K562 (cell line): Measurements from ENCODE around the gene SCN4B. TPM values are rescaled to one million over a fixed set of nuclear protein-coding genes. Genes with fewer than 3 reads are reported as not detected.
A peak's percentile ranks its signal among the peaks of the same experiment; 100 is the strongest.

Experiments
- ATAC-seq: fragments of 200-7000 bp; cut with Tn5 transposase; 3 replicates; pipeline ENCODE4 v1.9.1; 2020; ENCODE audit warnings: moderate library complexity
- BruUV-seq: library from RNA; stranded (reverse); fragments of 400-500 nt; replicated peaks from 2 replicates; lab custom pipeline; 2021; lab: Mats Ljungman, UMichigan
- CTCF ChIA-PET: fragments of 300-600 bp; formaldehyde crosslinking; extraction: SDS; loops from one replicate; lab custom pipeline; 2021; ENCODE audit warnings: low intra/inter-chr PET ratio; lab: Yijun Ruan, JAX
- POLR2A ChIA-PET: fragments of 300-600, 350-650 bp; sonication (Branson Sonifier 250); formaldehyde crosslinking; extraction: SDS; loops from one replicate; lab custom pipeline; 2021; ENCODE audit warnings: antibody characterized with exemption, inconsistent platforms; lab: Yijun Ruan, JAX
- DNase-seq, 4 experiments: peaks; one replicate each; pipeline versions ENCODE4 v3.0.0 to v3.0.0-alpha.2; 2011 to 2018; ENCODE audit warnings: low spot score in 3 of 4, mixed read lengths in 3 of 4; ENCODE audit errors: extremely low read depth in 1 of 4
- FAIRE-seq: peaks from 2 replicates; lab custom pipeline; 2011; peaks lifted over from hg19 to GRCh38; lab: Jason Lieb, UNC
- H2AFZ ChIP-seq: 2 replicates; pipeline ENCODE4 v1.6.0; 2011; ENCODE audit warnings: low read depth, low read length, control low read depth, inconsistent platforms
- H3K27ac ChIP-seq: fragments of 200-600 bp; 3 replicates; pipeline ENCODE4 v1.8.0; 2011; ENCODE audit warnings: low read depth, mild to moderate bottlenecking, control low read depth, inconsistent platforms, low read length, moderate library complexity, mixed read lengths; ENCODE audit errors: extremely low read depth
- H3K27me3 ChIP-seq, 2 experiments: fragments of 300-600 bp in 1 of 2; 2 replicates in 1 of 2; 3 replicates in 1 of 2; pipeline versions ENCODE4 v1.6.0 to v1.8.0; 2011; ENCODE audit warnings: inconsistent platforms in 2 of 2, low read length in 2 of 2, mild to moderate bottlenecking in 1 of 2, mixed read lengths in 1 of 2, moderate library complexity in 1 of 2; ENCODE audit not compliant: control insufficient read depth in 2 of 2, insufficient read depth in 2 of 2
- H3K36me3 ChIP-seq: fragments of 300-600 bp; 3 replicates; pipeline ENCODE4 v1.8.0; 2011; ENCODE audit warnings: mild to moderate bottlenecking, low read length, inconsistent platforms; ENCODE audit not compliant: control insufficient read depth, insufficient read depth
- H3K4me1 ChIP-seq, 2 experiments: fragments of 200-600 bp in 1 of 2; replicated peaks in 1 of 2; 2 replicates in 1 of 2; 3 replicates in 1 of 2; pipeline versions ENCODE4 v1.5.1 to v1.8.0; 2011; ENCODE audit warnings: inconsistent platforms in 2 of 2, low read length in 2 of 2, mild to moderate bottlenecking in 1 of 2, mixed read lengths in 1 of 2, moderate library complexity in 1 of 2; ENCODE audit not compliant: control insufficient read depth in 2 of 2, insufficient read depth in 2 of 2
- H3K4me2 ChIP-seq: 2 replicates; pipeline ENCODE4 v1.6.1; 2011; ENCODE audit warnings: low read length, control low read depth, inconsistent platforms, mixed read lengths; ENCODE audit not compliant: insufficient read depth
- H3K4me3 ChIP-seq: fragments of 200-600 bp; sonication (generic), shearing (Covaris generic); 2 replicates; pipeline ENCODE4 v1.5.1; 2016; ENCODE audit warnings: control low read depth, inconsistent platforms
- H3K79me2 ChIP-seq: fragments of 200-600 bp; 3 replicates; pipeline ENCODE4 v1.8.0; 2011; ENCODE audit warnings: low read length, inconsistent platforms; ENCODE audit not compliant: control insufficient read depth, insufficient read depth
- H3K9ac ChIP-seq, 2 experiments: 2 replicates each; pipeline versions ENCODE4 v1.6.0 to v1.6.1; 2011; ENCODE audit warnings: low read depth in 2 of 2, low read length in 2 of 2, control low read depth in 1 of 2, inconsistent platforms in 1 of 2, mild to moderate bottlenecking in 1 of 2, mixed read lengths in 1 of 2; ENCODE audit not compliant: insufficient read depth in 1 of 2
- H3K9me1 ChIP-seq: one replicate; pipeline ENCODE4 v1.6.0; 2011; ENCODE audit warnings: inconsistent platforms, mild to moderate bottlenecking, low read length, moderate library complexity; ENCODE audit not compliant: control insufficient read depth, insufficient read depth
- H3K9me3 ChIP-seq: replicated peaks from 2 replicates; pipeline ENCODE4 v1.5.1; 2011; ENCODE audit warnings: low read depth, low read length, inconsistent platforms; ENCODE audit not compliant: control insufficient read depth, insufficient read depth
- H4K20me1 ChIP-seq: replicated peaks from 2 replicates; pipeline ENCODE4 v1.6.1; 2011; ENCODE audit warnings: low read length, inconsistent platforms, mixed read lengths; ENCODE audit not compliant: control insufficient read depth, insufficient read depth
- ADNP ChIP-seq: fragments of 200-800 bp; sonication (Bioruptor generic); IDR thresholded peaks from 2 replicates; pipeline ENCODE4 v1.6.1; 2016; ENCODE audit warnings: missing genetic modification characterization, missing compliant biosample characterization
- CHD4 ChIP-seq: fragments of 200-600 bp; sonication (generic); IDR thresholded peaks from 3 replicates; pipeline ENCODE4 v1.6.1; 2012; ENCODE audit warnings: low read depth, mild to moderate bottlenecking, mixed read lengths, low read length, inconsistent platforms; ENCODE audit not compliant: insufficient read depth, insufficient replicate concordance, poor library complexity, severe bottlenecking
- HCFC1 ChIP-seq: IDR thresholded peaks from 2 replicates; pipeline ENCODE4 v1.6.1; 2012; ENCODE audit warnings: low read depth, low read length, improper control_type of control experiment
- HMBOX1 ChIP-seq: sonication (generic); IDR thresholded peaks from 2 replicates; pipeline ENCODE4 v1.6.1; 2016
- IRF9 ChIP-seq: fragments of 450-650 bp; IDR thresholded peaks from 2 replicates; pipeline ENCODE4 v1.6.1; 2016; ENCODE audit warnings: missing biosample characterization, missing genetic modification characterization
- RBM25 ChIP-seq: fragments of 200-400 bp; formaldehyde crosslinking; IDR thresholded peaks from 2 replicates; pipeline ENCODE4 v1.6.1; 2018; ENCODE audit warnings: low read length, low read depth, moderate library complexity; ENCODE audit not compliant: severe bottlenecking
- RNF2 ChIP-seq: sonication (generic); IDR thresholded peaks from 2 replicates; pipeline ENCODE4 v1.6.1; 2016
- SP1 ChIP-seq: sonication (generic); formaldehyde crosslinking; IDR thresholded peaks from 2 replicates; pipeline ENCODE4 v1.8.1; 2022; ENCODE audit warnings: mild to moderate bottlenecking, missing genetic modification reagents
- SUPT5H ChIP-seq: fragments of 450-650 bp; IDR thresholded peaks from 2 replicates; pipeline ENCODE4 v1.6.1; 2016
- WHSC1 ChIP-seq: IDR thresholded peaks from one replicate; pipeline ENCODE4 v1.6.1; 2012; ENCODE audit warnings: low read length, control low read depth, inconsistent platforms
- XRCC3 ChIP-seq: fragments of 450-650 bp; IDR thresholded peaks from 2 replicates; pipeline ENCODE4 v1.6.1; 2017; ENCODE audit warnings: mild to moderate bottlenecking, moderate library complexity
- ZFP36 ChIP-seq: fragments of 150-350 bp; IDR thresholded peaks from 2 replicates; pipeline ENCODE4 v1.6.1; 2018; ENCODE audit warnings: low read length, low read depth; ENCODE audit not compliant: partially characterized antibody
- ZNF507 ChIP-seq: conservative IDR thresholded peaks from 2 replicates; pipeline ENCODE4 v1.6.1; 2017; ENCODE audit warnings: missing genetic modification characterization, missing compliant biosample characterization
- WGBS: fragments of 100-300 bp; shearing (Covaris generic); methylation state at CpG from one replicate; pipeline ENCODE4 v1.1.6; 2016; ENCODE audit warnings: low coverage, mixed read lengths; ENCODE audit not compliant: insufficient coverage; ENCODE audit errors: missing lambda C conversion rate; 5-methylcytosine and 5-hydroxymethylcytosine counted together
- in situ Hi-C: fragments of 300-500 bp; cut with MboI; formaldehyde crosslinking; loops from 4 replicates; pipeline ENCODE4 v1.15.0; 2018; ENCODE audit warnings: inconsistent platforms, mixed read lengths
- intact Hi-C: fragments of 100-400 bp; cut with micrococcal nuclease; formaldehyde crosslinking; loops from 2 replicates; pipeline ENCODE4 v1.14.2; 2022
- polyA plus RNA-seq, 8 experiments: library from polyadenylated mRNA; depleted of rRNA in 4 of 8; stranded (reverse) in 5 of 8; unstranded in 3 of 8; fragments of >200 nt; fragmentation: Nextera tagmentation in 2 of 8; fragmentation: Illumina TruSeq in 1 of 8; extraction: Ambion mirVana in 2 of 8; extraction: Trizol in 1 of 8; gene quantifications; 2 replicates each; pipeline versions ENCODE4 v1.2.1 to v1.2.3, GENCODE V29; 2011 to 2014; ENCODE audit warnings: inconsistent platforms in 1 of 8, missing spikeins in 1 of 8
- total RNA-seq, 7 experiments: library from RNA; depleted of rRNA in 6 of 7; stranded (reverse); fragments of >200 nt in 6 of 7; fragmentation: Illumina TruSeq in 2 of 7; extraction: Trizol in 2 of 7; gene quantifications; 2 replicates each; pipeline versions ENCODE4 v1.2.1 to v1.2.3, GENCODE V29; 2011 to 2021; ENCODE audit warnings: low replicate concordance in 1 of 7

The SCN4B gene
- total and polyA plus RNA-seq, 9 of the 15 experiments (the other 6 are each of a cell fraction or from before 2014, with no cell fraction given), result 0.03 TPM; not detected in 8

DNA sequence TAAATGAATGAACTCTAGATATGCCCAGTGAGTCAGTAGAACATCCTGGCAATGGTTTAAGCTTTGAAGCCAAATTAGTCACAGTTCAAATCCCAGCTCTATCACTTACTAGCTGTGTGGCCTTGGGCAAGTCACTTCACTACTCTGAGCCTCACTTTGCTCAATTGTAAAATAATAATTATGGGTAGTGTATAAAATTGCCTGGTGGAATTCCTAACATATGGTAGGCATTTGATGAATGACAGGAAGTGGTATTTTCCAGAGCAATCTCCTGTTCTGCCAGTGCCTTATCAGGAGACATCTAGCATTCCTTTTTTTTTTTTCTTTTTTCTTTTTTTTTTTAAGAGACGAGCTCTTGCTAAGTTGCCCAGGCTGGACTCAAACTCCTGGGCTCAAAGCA is 13.0 kb downstream of the SCN4B start:
- no peak for ATAC-seq
- no peaks in the 10 kb centered on the region; the same call in 1 of the 2 replicates for H4K20me1 ChIP-seq
- intact Hi-C loops (loop anchor here (1.0 kb wide), 1 partner anchor 70 kb away; no protein-coding TSS in a partner anchor), in situ Hi-C loops (no loop called here)
- H3K4me2 ChIP-seq, result no peak overlapping the region
- no peaks in the 10 kb centered on the region for H3K9me1 ChIP-seq
- POLR2A ChIA-PET, result no interaction called here
- H3K79me2 ChIP-seq, result no peaks in the 10 kb centered on the region
- no peak overlapping the region for H3K4me3 ChIP-seq
- TF ChIP-seq IRF9 (tag) (no peak), RBM25 (peak; percentile 30), ZFP36 (peak; percentile 25)
- no peak overlapping the region for H2AFZ ChIP-seq
- no peaks in the 10 kb centered on the region for H3K9me3 ChIP-seq
- CTCF ChIA-PET, result no interaction called here
- no peak for DNase-seq
- no peak overlapping the region for H3K27ac ChIP-seq
- H3K9ac ChIP-seq, result no peak overlapping the region
- no CpG with 5 or more reads among the region's 1 CpG for WGBS
- BruUV-seq, result no TSS peak
- peaks cover 18 to 61% of the 10 kb centered on the region in 2 experiments for H3K27me3 ChIP-seq
- no peaks in the 10 kb centered on the region for H3K4me1 ChIP-seq
- no peak for FAIRE-seq
- H3K36me3 ChIP-seq, result no peaks in the 10 kb centered on the region

DNA sequence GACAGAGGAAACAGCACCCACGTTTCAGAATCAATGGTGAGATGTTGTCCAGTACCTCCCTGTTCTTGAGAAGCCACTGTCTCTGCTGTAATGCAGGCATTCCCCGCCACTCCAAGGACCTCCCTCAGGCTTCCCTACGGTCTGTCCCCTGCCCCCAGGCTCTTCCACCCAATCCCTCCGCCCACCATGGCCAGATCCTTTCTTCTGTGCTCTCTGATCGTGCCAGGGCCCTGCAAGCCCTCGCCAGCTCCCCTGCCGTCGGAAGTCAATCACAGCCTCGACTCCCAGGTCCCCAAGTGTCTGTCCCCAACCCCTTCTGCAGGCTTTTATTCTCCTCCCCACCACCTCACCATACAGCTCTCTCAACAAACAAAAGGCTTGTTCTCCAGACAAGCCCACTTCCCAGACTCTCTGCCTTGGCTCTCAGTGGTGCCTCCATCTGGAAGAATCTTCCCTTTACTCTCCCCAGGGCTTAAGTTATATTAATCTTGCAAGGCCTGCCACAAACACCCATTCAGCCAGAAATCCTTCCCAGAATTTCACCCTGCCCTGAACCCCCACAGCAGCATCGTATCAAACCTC is 13.7 kb downstream of the SCN4B start:
- in situ Hi-C loops (no loop called here), intact Hi-C loops (loop anchor here (1.0 kb wide), 1 partner anchor 70 kb away; no protein-coding TSS in a partner anchor)
- CTCF ChIA-PET, result no interaction called here
- no peaks in the 10 kb centered on the region for H3K4me1 ChIP-seq
- POLR2A ChIA-PET, result interaction anchor here (0.6 kb wide), 1 partner anchor 348 kb away, joined by 3 read pairs; no protein-coding TSS in a partner anchor
- no peaks in the 10 kb centered on the region for H3K36me3 ChIP-seq
- no peak overlapping the region for H3K9ac ChIP-seq
- 4% methylated on average over 9 of the region's 10 CpGs for WGBS
- peaks cover 21 to 59% of the 10 kb centered on the region in 2 experiments for H3K27me3 ChIP-seq
- ATAC-seq (no peak), FAIRE-seq (no peak), DNase-seq (no peak)
- H3K4me3 ChIP-seq, result no peak overlapping the region
- H3K9me1 ChIP-seq, result no peaks in the 10 kb centered on the region
- no peak overlapping the region for H2AFZ ChIP-seq
- no TSS peak for BruUV-seq
- no peaks in the 10 kb centered on the region for H3K79me2 ChIP-seq
- H3K4me2 ChIP-seq, result no peak overlapping the region
- no peaks in the 10 kb centered on the region for H3K9me3 ChIP-seq
- no peaks in the 10 kb centered on the region; the same call in 1 of the 2 replicates for H4K20me1 ChIP-seq
- H3K27ac ChIP-seq, result no peak overlapping the region
- TF ChIP-seq CHD4, result no peak
- no peak for TF ChIP-seq SUPT5H
- no peak for TF ChIP-seq RNF2
- TF ChIP-seq ZNF507 (tag), result no peak
- TF ChIP-seq XRCC3, result no peak
- TF ChIP-seq HCFC1, result no peak
- no peak for TF ChIP-seq SP1 (CRISPR knock-in tag)
- TF ChIP-seq HMBOX1, result no peak
- no peak for TF ChIP-seq ADNP
- no peak for TF ChIP-seq WHSC1
